Fibroblast of lung (primary cell): ENCODE measurements around the gene ITM2C.

Source experiments
- CTCF ChIP-seq, 2 donors: IDR thresholded peaks in 1 of 2; conservative IDR thresholded peaks in 1 of 2; 1 replicate in 1 of 2; 2 replicates in 1 of 2; pipeline ENCODE4 v1.5.1; 2011 to 2012; ENCODE audit warnings: low read length in 2 of 2, control low read depth in 1 of 2, inconsistent platforms in 1 of 2, low read depth in 1 of 2, mild to moderate bottlenecking in 1 of 2
- EZH2 ChIP-seq: IDR thresholded peaks from 2 replicates; pipeline ENCODE4 v1.5.1; 2012; ENCODE audit warnings: low read length, control low read depth, mild to moderate bottlenecking; ENCODE audit errors: missing control alignments

GRCh38 chr2:230843132-230843531 is 21.6 kb upstream of the ITM2C start:
- TF ChIP-seq CTCF (conservative IDR thresholded peaks at IDR 0.05 in 1 of 2, IDR thresholded peaks at IDR 0.05 in 1 of 2; ENCODE audit: low read depth in 1 of 2, low read length in 2 of 2) (no peak), EZH2 (no peak)
